NCI-H345 treated with DMSO at 0.1 percent for 48 hours (cell line): ENCODE results near the gene DHRS2.

Experiments
- DNase-seq: peaks from one replicate; lab custom pipeline; 2025; ENCODE audit not compliant: unreplicated experiment; lab: John Stamatoyannopoulos, UW

The DHRS2 gene

GRCh38 chr14:23645812-23646647 lies 9.9 kb downstream of the DHRS2 start:
- no peak for DNase-seq

GRCh38 chr14:23646648-23647549 lies 10.7 kb downstream of the DHRS2 start:
- DNase-seq = no peak

- no peak for DNase-seq
These were observed 11.5 kb downstream of the DHRS2 start for GRCh38 chr14:23647619-23648018.

GRCh38 chr14:23648764-23649460 lies 12.7 kb downstream of the DHRS2 start:
- no peak for DNase-seq

- no peak for DNase-seq
These were observed 14.3 kb downstream of the DHRS2 start for GRCh38 chr14:23650506-23650905.

- no peak for DNase-seq
These were observed 16.9 kb downstream of the DHRS2 start for GRCh38 chr14:23653051-23653450.

- no peak for DNase-seq
These were observed 18.1 kb downstream of the DHRS2 start for GRCh38 chr14:23654231-23654630.

- DNase-seq = no peak
These were observed 21.9 kb downstream of the DHRS2 start for GRCh38 chr14:23657959-23658470.

- DNase-seq = no peak
These were observed 24.4 kb downstream of the DHRS2 start for GRCh38 chr14:23660290-23661226.

- DNase-seq = no peak
These were observed 25.4 kb downstream of the DHRS2 start for GRCh38 chr14:23661542-23661941.

GRCh38 chr14:23663127-23663526 lies 27.0 kb downstream of the DHRS2 start:
- DNase-seq = no peak

GRCh38 chr14:23663711-23664110 lies 27.5 kb downstream of the DHRS2 start:
- no peak for DNase-seq

- DNase-seq = no peak
These were observed 28.2 kb downstream of the DHRS2 start for GRCh38 chr14:23664207-23664885.

GRCh38 chr14:23665302-23666016 lies 29.3 kb downstream of the DHRS2 start:
- DNase-seq = no peak

GRCh38 chr14:23667134-23667533 lies 31.0 kb downstream of the DHRS2 start:
- no peak for DNase-seq

- DNase-seq = no peak
These were observed 33.3 kb downstream of the DHRS2 start for GRCh38 chr14:23669441-23669840.

GRCh38 chr14:23670481-23670880 lies 34.3 kb downstream of the DHRS2 start:
- DNase-seq = no peak

GRCh38 chr14:23672200-23672599 lies 36.0 kb downstream of the DHRS2 start:
- DNase-seq = no peak

GRCh38 chr14:23675337-23675736 lies 39.2 kb downstream of the DHRS2 start:
- no peak for DNase-seq
